Uterus (tissue), 2 donors: ENCODE results near the gene ERN2.

Source experiments
- POLR2A ChIP-seq, 2 donors: fragments of 450-650 bp; IDR thresholded peaks; one replicate each; pipeline ENCODE4 v1.6.1; 2016; ENCODE audit warnings: antibody characterized with exemption in 2 of 2, mild to moderate bottlenecking in 1 of 2, moderate library complexity in 1 of 2
- TF ChIP-seq, protein P1 (sequence below), 4 experiments: fragments of 200-600 bp in 2 of 4; fragments of 450-650 bp in 2 of 4; sonication (generic) in 2 of 4; IDR thresholded peaks; one replicate each; pipeline ENCODE4 v1.5.1; 2016 to 2019; ENCODE audit warnings: antibody characterized with exemption in 4 of 4, mild to moderate bottlenecking in 2 of 4, moderate library complexity in 1 of 4

DNA sequence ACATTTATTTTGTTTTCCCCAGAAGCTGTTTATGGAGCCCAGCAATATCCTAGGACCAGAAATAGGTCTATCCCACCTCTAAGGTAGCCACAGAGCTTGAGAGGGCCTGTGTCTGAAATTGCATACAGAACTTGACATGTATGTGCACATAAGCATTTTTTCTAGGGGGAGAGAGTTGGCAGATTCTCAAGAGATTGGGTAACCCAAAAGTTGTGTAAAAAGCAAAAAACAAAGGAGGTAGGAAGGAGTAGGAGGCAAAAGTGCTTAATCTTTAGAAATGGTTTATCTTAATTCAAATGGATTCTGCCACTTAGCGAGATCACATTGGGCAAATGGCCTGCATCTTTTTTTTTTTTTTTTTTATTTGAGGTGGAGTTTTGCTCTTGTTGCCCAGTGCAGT is 30.8 kb downstream of the ERN2 start:
- TF ChIP-seq, protein P1, sequence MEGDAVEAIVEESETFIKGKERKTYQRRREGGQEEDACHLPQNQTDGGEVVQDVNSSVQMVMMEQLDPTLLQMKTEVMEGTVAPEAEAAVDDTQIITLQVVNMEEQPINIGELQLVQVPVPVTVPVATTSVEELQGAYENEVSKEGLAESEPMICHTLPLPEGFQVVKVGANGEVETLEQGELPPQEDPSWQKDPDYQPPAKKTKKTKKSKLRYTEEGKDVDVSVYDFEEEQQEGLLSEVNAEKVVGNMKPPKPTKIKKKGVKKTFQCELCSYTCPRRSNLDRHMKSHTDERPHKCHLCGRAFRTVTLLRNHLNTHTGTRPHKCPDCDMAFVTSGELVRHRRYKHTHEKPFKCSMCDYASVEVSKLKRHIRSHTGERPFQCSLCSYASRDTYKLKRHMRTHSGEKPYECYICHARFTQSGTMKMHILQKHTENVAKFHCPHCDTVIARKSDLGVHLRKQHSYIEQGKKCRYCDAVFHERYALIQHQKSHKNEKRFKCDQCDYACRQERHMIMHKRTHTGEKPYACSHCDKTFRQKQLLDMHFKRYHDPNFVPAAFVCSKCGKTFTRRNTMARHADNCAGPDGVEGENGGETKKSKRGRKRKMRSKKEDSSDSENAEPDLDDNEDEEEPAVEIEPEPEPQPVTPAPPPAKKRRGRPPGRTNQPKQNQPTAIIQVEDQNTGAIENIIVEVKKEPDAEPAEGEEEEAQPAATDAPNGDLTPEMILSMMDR (IDR thresholded peaks at IDR 0.05) = no peak
- TF ChIP-seq POLR2A (IDR thresholded peaks at IDR 0.05) = no peak
